SK-N-MC (cell line): ENCODE data around the gene CATSPERE.
"Not testable (repeated sequence)": the region's sequence is repeated elsewhere in the genome, so short reads cannot be mapped to it uniquely, and the experiment has no call there.

Source experiments
- DNase-seq: peaks from one replicate; pipeline ENCODE4 v3.0.0-alpha.2; 2011; ENCODE audit warnings: low read depth, low spot score
- H3K27ac ChIP-seq: fragments of 200-600 bp; sonication (generic); 2 replicates; pipeline ENCODE4 v1.5.1; 2016; ENCODE audit warnings: mixed run types
- H3K36me3 ChIP-seq: fragments of 200-600 bp; sonication (generic); 2 replicates; pipeline ENCODE4 v1.6.1; 2017; ENCODE audit warnings: antibody characterized with exemption, low read length, mixed read lengths; ENCODE audit not compliant: insufficient read depth
- H3K4me3 ChIP-seq: fragments of 200-600 bp; sonication (generic); 2 replicates; pipeline ENCODE4 v1.5.1; 2016
- H3K9ac ChIP-seq: fragments of 200-600 bp; sonication (generic); 2 replicates; pipeline ENCODE4 v1.8.0; 2017; ENCODE audit warnings: mixed run types, mixed read lengths; ENCODE audit not compliant: insufficient read length
- H3K9me3 ChIP-seq: fragments of 200-600 bp; sonication (generic); 2 replicates; pipeline ENCODE4 v1.6.1; 2017; ENCODE audit warnings: low read depth, mild to moderate bottlenecking, antibody characterized with exemption, low read length, moderate library complexity, mixed read lengths
- EZH2 ChIP-seq: fragments of 200-600 bp; sonication (generic); IDR thresholded peaks from one replicate; pipeline ENCODE4 v1.6.1; 2017; ENCODE audit warnings: antibody characterized with exemption
- FOXP2 ChIP-seq: optimal IDR thresholded peaks from 2 replicates; pipeline ENCODE3; 2011; ENCODE audit warnings: mild to moderate bottlenecking, moderate library complexity; ENCODE audit not compliant: insufficient read depth; ENCODE audit errors: extremely low read length, control extremely low read depth
- POLR2AphosphoS5 ChIP-seq: IDR thresholded peaks from 2 replicates; pipeline ENCODE4 v1.6.1; 2012; ENCODE audit warnings: mild to moderate bottlenecking, low read depth, low read length, borderline replicate concordance

Gene CATSPERE

DNA sequence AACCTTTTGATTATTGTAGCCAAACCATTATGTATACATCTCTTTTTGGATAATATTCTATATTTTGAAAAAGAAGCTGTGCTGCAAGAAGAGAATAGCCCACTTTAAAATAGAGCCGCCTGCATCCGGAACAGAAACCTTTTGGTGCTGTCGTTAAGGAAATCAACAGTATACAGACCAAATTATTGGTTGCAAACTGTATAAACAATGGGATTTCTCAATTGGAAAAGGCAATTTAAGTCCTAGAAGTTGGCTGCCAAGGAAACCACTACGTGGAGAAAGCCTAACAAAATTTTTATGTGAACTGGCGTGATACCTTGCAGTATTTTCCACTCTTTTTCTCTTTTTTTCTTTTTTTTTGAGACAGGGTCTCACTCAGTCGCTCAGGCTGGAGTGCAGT lies 217.6 kb downstream of the CATSPERE start:
- H3K36me3 ChIP-seq, result no peaks in the 10 kb centered on the region
- DNase-seq, result no peak
- H3K9me3 ChIP-seq, result no peaks in the 10 kb centered on the region
- no peak overlapping the region for H3K4me3 ChIP-seq
- no peak overlapping the region for H3K9ac ChIP-seq
- TF ChIP-seq POLR2AphosphoS5, result no peak
- TF ChIP-seq FOXP2, result no peak
- TF ChIP-seq EZH2, result no peak
- no peak overlapping the region for H3K27ac ChIP-seq

- TF ChIP-seq EZH2, result no peak
- TF ChIP-seq POLR2AphosphoS5, result no peak
- no peak for TF ChIP-seq FOXP2
These were observed 219.6 kb downstream of the CATSPERE start for GRCh38 chr1:244680667-244681066.

GRCh38 chr1:244682087-244682486 lies 221.0 kb downstream of the CATSPERE start:
- H3K9me3 ChIP-seq, H3K36me3 ChIP-seq, H3K9ac ChIP-seq, DNase-seq, H3K27ac ChIP-seq, H3K4me3 ChIP-seq: not testable (repeated sequence)

More at GRCh38 chr1:244680667-244681066, 219.6 kb downstream of the CATSPERE start:
- H3K27ac ChIP-seq, result no peak overlapping the region
- no peak overlapping the region for H3K4me3 ChIP-seq
- H3K36me3 ChIP-seq, result no peaks in the 10 kb centered on the region
- H3K9ac ChIP-seq, result no peak overlapping the region
- no peak for DNase-seq
- no peaks in the 10 kb centered on the region for H3K9me3 ChIP-seq
